A549 treated with dexamethasone at 1 μM for 4 hours (cell line): Measurements from ENCODE around the gene TUBA8. TPM values are rescaled to one million over a fixed set of nuclear protein-coding genes. Genes with fewer than 3 reads are reported as not detected.

Experiments
- total RNA-seq: library from RNA; stranded (reverse); fragments of 200-300 nt; extraction: Qiagen RNA extraction; gene quantifications from 5 replicates; pipeline ENCODE4 v1.2.3, GENCODE V29; 2022

TUBA8 gene
- total RNA-seq: 0.61 to 0.98 TPM (median 0.67 TPM) in 5 replicates

GRCh38 chr22:18110194-18110953 is at the start of gene TUBA8:
TSS of gene TUBA8 (plus strand) at chr22:18110809. CDS start at chr22:18110866, 57 bp downstream.

DNA sequence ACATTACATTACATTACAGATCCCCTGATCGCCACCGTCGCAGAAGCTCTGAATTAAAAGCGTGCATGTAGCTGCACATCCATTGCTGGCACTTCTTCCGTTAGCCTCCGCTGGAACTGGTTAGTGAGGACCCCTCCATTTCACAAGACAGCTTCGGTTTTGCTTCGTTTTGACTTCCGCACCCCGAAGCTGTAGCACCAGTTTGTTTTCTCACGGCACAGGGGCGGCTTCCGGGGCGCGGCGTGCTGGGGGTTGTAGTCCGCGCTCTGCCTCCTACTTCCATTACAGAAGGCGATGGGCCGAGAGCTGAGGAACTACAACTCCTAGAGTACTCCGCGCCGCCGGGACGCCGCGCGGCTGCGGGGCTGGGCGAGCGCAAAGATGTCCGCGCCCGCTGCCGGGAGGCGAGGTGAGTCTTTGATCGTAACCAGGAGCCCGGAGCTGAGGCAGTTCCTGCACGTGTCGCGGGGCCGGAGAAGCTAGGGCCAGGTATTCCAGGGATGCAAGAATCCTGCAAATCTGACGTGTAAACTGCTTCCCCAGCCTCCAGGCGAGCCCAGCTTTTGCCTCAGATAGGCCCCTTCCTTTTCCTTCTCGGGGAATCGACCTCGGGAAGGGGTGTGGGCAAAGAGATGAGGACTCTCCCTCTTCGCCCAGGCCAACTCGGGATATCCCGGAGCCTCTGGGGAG is 32.8 kb upstream of the TUBA8 start, which contains the start of gene PEX26:
PEX26 (plus strand) TSS at position 352 of the 690 bp plus-strand sequence. CDS start 387 bp downstream, outside the sequence.

Other genes starting within 250 kb of the TUBA8 start
- 27.4 to 58.3 TPM (median 54.4 TPM) in 5 replicates for gene MICAL3, start 86.2 kb upstream of the TUBA8 start, total RNA-seq
- 7.3 to 13.0 TPM (median 12.3 TPM) in 5 replicates for gene PEX26, start 32.8 kb upstream of the TUBA8 start, total RNA-seq
- gene USP18, start 39.4 kb downstream of the TUBA8 start, total RNA-seq: 5.0 to 5.9 TPM (median 5.5 TPM) in 5 replicates